HG03378 (cell line): ENCODE measurements around the gene COL25A1.
"Not testable (repeated sequence)": the region's sequence is repeated elsewhere in the genome, so short reads cannot be mapped to it uniquely, and the experiment has no call there.

ENCODE experiments used
- ATAC-seq: cut with Tn5 transposase; IDR thresholded peaks from one replicate; pipeline ENCODE4 v1.9.1; 2021; ENCODE audit warnings: mild to moderate bottlenecking, moderate library complexity; ENCODE audit not compliant: unreplicated experiment

Gene COL25A1

DNA sequence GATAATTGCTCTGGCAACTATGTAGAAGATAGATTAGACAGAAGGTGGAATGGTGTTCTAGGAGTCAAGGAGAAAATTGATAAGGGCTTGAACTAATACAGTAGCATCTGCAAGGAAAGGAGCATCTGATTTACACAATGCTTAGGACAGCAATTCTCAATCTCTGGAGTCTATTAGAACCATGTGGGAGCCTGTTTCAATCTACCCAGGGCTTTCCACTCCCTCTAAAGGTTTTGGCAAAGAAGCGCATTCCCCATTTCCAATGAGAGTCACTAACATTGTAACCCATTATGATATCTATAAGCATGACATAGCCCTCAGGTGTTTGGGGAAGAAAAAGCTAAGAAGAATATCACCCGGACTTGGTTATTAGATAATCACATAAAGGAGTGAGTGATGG is 168.2 kb downstream of the COL25A1 start:
- ATAC-seq, result no peak

- no peak for ATAC-seq
These were observed 170.9 kb downstream of the COL25A1 start for GRCh38 chr4:109131559-109131958.

GRCh38 chr4:109128589-109128988 is 173.9 kb downstream of the COL25A1 start:
- ATAC-seq, result no peak

DNA sequence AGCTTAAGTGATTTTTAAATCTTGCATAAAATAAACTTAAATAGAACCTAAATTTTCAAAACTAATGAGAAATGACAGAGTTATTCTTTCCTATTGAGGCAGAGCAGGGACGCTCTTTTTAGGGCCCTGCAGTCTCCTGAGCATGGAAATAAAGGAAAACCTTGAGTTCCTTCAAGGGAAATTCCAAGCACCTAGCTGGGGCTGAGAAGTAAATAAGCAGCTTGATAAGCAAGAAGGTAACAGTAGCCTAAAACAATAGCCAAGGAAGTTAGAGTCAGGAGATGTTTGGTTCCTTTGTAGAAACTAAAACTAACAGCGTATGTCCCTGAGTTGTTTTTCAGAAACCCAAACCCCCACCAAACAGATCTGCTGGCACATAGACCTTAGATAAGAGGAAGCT is 174.6 kb downstream of the COL25A1 start:
- ATAC-seq, result no peak

- no peak for ATAC-seq
These were observed 175.6 kb downstream of the COL25A1 start for GRCh38 chr4:109126856-109127255.

DNA sequence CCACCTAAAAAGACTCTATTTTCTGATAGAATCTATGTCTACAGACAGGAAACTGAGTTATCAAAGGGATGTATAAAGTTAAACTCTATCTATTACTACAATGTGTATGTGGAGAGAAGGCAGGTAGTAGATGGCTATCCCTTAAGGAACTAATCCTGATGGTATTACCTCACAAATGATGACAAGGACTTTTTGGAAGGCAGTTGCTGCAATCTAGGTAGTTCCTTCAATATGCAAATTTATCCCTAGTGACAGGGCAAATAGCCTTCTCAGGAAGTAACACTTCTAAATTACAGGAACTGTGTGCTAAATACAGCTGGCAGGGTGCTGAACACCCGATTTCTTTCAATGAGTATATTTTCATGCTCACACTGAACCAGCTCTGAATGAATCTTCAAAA is 177.4 kb downstream of the COL25A1 start:
- ATAC-seq, result no peak

DNA sequence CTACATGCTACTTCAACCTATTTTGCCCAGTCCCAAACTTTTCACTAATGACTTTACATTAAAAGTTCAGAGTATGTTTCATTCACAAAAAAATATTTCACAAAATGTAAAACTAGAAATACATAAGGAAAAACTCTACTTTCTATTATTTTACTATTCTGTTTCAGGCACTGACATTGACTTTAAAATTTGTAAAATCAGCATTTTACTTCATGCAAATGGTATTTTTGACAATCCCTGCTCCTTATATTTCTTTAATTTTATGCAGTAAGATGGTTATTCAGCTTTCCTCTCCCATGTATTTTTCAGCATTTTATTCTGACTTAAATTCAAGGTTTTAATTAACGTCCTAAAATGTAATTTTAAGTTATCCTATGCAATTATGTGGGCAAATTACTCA is 178.5 kb downstream of the COL25A1 start:
- ATAC-seq, result no peak

- ATAC-seq, result no peak
These were observed 180.9 kb downstream of the COL25A1 start for GRCh38 chr4:109121561-109121960.

- ATAC-seq, result no peak
These were observed 182.6 kb downstream of the COL25A1 start for GRCh38 chr4:109119852-109120251.

- ATAC-seq, result no peak
These were observed 183.8 kb downstream of the COL25A1 start for GRCh38 chr4:109118635-109119034.

GRCh38 chr4:109114501-109114900 is 188.0 kb downstream of the COL25A1 start:
- no peak for ATAC-seq

- no peak for ATAC-seq
These were observed 188.9 kb downstream of the COL25A1 start for GRCh38 chr4:109113521-109113920.

DNA sequence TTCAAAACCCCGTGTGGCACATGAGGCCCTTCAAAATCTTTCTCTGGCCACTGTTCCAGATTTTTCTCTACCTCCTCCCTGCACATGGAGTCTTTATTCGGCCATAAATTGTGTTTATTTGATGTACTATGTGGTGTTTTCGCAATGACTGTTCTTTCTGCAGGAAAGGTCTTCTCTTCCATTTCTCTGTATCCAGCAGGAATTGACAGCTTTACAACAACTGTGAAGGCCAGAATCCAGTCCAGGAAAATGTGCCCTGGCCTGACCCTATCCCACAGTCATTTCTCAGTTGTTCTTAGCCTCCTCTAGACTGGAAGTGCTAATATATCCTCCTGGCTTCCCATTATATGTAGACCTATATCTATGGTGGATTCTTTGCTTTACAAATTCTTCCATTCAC is 191.4 kb downstream of the COL25A1 start:
- no peak for ATAC-seq

DNA sequence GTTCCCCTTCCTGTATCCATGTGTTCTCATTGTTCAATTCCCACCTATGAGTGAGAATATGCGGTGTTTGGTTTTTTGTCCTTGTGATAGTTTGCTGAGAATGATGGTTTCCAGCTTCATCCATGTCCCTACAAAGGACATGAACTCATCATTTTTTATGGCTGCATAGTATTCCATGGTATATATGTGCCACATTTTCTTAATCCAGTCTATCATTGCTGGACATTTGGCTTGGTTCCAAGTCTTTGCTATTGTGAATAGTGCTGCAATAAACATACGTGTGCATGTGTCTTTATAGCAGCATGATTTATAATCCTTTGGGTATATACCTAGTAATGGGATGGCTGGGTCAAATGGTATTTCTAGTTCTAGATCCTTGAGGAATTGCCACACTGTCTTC is 194.2 kb downstream of the COL25A1 start:
- not testable (repeated sequence) for ATAC-seq

DNA sequence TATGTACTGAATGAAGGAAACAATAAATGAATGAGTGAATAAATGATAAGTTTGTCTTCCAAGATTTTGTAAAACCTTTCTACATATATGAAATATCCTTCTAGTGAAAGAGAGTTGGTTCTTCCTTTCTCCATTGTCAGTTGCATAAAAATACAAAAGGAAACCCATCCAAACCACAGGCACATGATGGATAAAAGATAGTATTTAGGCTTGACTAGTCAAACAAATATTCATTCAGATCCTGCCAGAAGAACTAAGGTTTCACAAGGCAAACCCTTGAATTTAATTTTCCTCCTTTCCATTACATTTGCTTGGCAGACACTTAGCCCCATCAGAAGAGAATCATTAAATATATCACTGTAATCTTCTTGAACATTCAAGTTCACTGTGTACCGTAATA is 208.4 kb downstream of the COL25A1 start:
- no peak for ATAC-seq

GRCh38 chr4:109091727-109092409 is 210.6 kb downstream of the COL25A1 start:
- ATAC-seq, result no peak

DNA sequence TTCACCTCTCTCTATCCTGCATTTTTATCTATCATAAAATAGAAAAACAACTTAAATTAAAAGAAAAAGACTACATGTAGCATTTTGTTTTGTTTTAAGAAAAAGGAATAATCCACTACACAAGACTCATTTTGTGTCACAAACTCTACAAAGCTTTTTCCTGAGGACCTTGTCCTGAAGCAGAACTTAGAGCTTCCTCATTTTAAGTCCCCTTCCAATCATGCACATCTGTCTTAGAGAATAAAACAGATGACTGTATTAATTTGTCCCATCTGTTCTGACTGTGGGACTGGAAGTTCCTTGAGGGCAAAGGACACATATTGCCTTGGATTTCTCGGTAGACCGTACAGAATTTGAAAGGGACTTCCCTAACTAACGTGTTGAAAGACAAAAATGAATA is 218.5 kb downstream of the COL25A1 start:
- ATAC-seq, result no peak

GRCh38 chr4:109079731-109080130 is 222.7 kb downstream of the COL25A1 start:
- ATAC-seq, result no peak

DNA sequence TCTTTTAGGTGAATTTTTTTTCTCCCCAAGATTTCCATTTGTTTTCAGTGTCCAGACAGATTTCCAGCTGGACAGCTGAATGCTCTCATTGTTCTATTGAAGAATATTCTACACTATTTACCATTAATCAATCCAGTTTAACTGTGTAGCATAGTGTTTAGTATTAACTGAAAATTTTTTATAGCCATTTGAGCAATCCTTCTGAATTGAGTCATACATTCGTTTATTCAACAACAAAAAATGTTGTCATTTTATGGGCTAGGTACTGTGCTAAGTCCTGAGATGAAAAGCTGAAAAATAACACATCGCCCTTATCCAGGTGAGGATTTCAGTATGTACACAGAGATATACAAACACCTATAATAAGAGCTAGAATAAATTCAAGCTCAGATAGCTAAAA is 223.3 kb downstream of the COL25A1 start:
- ATAC-seq, result no peak

DNA sequence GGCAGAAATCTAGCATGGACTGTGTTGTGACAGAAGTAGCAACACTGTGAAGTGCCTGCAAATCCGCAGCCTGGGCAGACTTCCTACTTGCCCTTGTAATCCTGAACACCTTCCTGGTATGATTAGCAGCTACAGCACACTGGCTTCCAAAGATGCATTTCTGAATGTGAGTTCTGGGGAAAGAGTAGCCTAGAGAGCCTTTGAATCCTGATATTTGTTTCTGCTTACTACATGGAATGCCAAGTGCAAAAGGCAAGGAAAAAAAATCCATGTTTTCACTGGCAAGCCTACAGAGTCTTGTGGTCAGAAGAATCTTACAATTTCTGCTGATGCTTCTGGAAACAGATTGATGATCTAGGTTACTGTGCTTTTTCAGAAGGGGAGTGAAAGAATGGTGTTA is 223.7 kb downstream of the COL25A1 start:
- no peak for ATAC-seq

DNA sequence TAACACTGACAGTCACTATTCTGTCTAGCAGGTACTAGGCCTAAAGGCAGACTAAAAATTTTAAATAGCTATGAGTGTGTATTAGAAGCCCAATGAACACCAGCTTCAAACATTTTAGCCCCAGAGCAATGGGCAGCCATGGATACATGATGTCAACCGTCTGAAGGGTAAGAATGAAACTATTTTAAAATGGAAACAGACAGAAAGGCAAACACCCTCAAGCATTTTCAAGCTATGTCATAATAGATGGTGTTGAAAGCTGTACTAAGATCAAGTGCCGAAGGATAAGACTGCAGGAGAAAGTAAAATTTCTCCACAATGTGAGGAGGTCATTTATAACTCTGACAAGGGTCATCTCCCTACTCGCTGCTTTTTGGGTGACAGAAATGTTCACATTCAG is 225.0 kb downstream of the COL25A1 start:
- no peak for ATAC-seq

DNA sequence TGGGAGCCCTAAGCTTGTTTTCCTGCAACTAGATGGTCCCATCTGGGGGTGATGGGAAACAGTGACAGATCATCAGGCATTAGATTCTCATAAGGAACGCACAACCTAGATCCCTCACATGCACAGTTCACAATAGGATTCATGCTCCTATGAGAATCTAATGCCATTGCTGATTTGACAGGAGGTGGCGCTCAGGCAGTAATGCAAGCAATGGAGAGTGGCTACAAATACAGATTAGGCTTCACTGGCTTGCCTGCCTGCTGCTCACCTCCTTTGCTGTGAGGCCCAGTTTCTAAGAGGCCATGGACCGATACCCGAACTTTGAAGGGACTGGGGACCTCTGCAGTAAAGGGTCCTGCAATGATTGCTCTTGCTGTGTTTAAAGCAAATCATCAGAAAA is 225.7 kb downstream of the COL25A1 start:
- not testable (repeated sequence) for ATAC-seq

DNA sequence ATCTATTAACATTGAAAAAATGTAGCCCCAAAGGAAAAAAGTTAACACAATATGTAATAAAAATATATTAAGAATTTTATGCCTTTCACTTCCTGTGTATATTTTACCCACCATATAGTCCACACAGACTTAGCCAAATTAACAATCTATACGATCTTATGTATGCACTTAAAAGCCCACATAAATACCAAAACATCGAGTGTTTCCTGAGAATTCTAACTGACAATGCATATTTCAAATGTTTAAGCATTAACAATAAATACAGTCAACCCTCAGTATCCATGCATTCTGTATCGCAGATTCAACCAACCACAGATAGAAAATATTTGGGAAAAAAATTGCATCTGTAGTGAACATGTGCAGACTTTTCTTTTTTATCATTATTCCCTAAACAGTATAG is 226.8 kb downstream of the COL25A1 start:
- no peak for ATAC-seq
